Right atrium auricular region (tissue), 2 donors: ENCODE results near the gene APOLD1. TPM values are rescaled to one million over a fixed set of nuclear protein-coding genes. Genes with fewer than 3 reads are reported as not detected.
"Not testable (repeated sequence)": the region's sequence is repeated elsewhere in the genome, so short reads cannot be mapped to it uniquely, and the experiment has no call there.

Source experiments
- DNase-seq: peaks from one replicate; pipeline ENCODE4 v3.0.0-alpha.2; 2019; ENCODE audit warnings: low spot score
- H3K27ac ChIP-seq, 2 donors: fragments of 200-600 bp; sonication (generic); 1 replicate in 1 of 2; 2 replicates in 1 of 2; pipeline ENCODE4 v1.5.1; 2016 to 2019
- H3K27me3 ChIP-seq, 2 donors: fragments of 200-600 bp; sonication (generic); one replicate each; pipeline versions ENCODE4 v1.5.1 to v1.6.0; 2017 to 2019
- H3K36me3 ChIP-seq: fragments of 200-600 bp; sonication (generic); one replicate; pipeline ENCODE4 v1.5.1; 2016
- H3K4me1 ChIP-seq, 2 donors: fragments of 200-600 bp; sonication (generic); one replicate each; pipeline versions ENCODE4 v1.5.1 to v1.6.0; 2017 to 2019
- H3K4me3 ChIP-seq, 2 donors: fragments of 200-600 bp; sonication (generic); 1 replicate in 1 of 2; 2 replicates in 1 of 2; pipeline ENCODE4 v1.5.1; 2017 to 2019; ENCODE audit warnings: mild to moderate bottlenecking in 1 of 2, moderate library complexity in 1 of 2
- H3K9me3 ChIP-seq, 2 donors: fragments of 200-600 bp; sonication (generic); one replicate each; pipeline ENCODE4 v1.5.1; 2019
- total RNA-seq, 2 donors: library from RNA; depleted of rRNA; stranded (reverse); fragments of >200 nt; gene quantifications; one replicate each; pipeline ENCODE4 v1.1.0, GENCODE V29; 2016
- TF ChIP-seq, protein P1 (sequence below), 2 donors: fragments of 200-600 bp; sonication (generic); IDR thresholded peaks; one replicate each; pipeline ENCODE4 v1.5.1; 2019; ENCODE audit warnings: antibody characterized with exemption in 2 of 2

Gene APOLD1
- total RNA-seq, 2 donors from 2014 or later: 49.9 to 70.2 TPM

DNA sequence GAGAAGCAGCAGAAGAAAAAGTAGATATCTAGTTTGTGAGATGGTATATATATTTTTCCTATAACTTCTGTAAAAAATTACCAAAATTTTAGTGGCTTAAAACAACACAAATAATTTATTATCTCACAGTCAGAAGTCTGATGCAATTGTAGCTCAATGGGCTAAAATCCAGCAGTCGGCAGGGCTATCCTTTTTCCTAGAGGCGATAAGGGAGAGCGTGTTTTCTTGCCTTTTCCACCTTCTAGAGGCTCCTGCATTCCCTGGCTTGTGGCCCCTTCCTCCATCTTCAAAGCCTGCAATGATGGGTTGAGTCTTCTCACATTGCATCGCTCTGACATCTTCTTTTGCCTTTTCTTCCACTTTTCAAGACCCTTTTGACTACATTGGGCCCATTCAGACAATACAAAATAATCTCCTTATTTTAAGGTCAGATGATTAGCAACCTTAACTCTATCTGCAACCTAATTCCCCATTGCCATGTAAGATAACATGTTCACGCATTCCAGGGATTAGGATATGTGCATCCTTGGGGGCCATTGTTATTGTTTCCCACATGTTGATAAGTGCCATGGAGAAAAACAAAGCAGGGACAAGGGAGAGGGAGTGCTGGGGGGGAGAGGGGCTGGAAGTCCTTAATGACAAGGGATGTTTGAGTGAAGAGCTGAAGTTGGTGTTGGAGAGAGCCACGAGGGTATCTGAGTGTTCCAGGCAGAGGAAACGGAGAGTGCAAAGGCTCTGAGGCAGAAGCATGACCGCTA lies 13.9 kb downstream of the APOLD1 start:
- Histone ChIP-seq H3K4me3 (no peak overlapping the region), H3K9me3 (no peaks in the 10 kb centered on the region), H3K36me3 (no peaks in the 10 kb centered on the region), H3K27ac (no peak overlapping the region), H3K27me3 (no peaks in the 10 kb centered on the region), H3K4me1 (peaks cover 0 to 10% of the 10 kb centered on the region in 2 donors)
- TF ChIP-seq, protein P1, sequence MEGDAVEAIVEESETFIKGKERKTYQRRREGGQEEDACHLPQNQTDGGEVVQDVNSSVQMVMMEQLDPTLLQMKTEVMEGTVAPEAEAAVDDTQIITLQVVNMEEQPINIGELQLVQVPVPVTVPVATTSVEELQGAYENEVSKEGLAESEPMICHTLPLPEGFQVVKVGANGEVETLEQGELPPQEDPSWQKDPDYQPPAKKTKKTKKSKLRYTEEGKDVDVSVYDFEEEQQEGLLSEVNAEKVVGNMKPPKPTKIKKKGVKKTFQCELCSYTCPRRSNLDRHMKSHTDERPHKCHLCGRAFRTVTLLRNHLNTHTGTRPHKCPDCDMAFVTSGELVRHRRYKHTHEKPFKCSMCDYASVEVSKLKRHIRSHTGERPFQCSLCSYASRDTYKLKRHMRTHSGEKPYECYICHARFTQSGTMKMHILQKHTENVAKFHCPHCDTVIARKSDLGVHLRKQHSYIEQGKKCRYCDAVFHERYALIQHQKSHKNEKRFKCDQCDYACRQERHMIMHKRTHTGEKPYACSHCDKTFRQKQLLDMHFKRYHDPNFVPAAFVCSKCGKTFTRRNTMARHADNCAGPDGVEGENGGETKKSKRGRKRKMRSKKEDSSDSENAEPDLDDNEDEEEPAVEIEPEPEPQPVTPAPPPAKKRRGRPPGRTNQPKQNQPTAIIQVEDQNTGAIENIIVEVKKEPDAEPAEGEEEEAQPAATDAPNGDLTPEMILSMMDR (IDR thresholded peaks at IDR 0.05): no peak
- DNase-seq: no peak

DNA sequence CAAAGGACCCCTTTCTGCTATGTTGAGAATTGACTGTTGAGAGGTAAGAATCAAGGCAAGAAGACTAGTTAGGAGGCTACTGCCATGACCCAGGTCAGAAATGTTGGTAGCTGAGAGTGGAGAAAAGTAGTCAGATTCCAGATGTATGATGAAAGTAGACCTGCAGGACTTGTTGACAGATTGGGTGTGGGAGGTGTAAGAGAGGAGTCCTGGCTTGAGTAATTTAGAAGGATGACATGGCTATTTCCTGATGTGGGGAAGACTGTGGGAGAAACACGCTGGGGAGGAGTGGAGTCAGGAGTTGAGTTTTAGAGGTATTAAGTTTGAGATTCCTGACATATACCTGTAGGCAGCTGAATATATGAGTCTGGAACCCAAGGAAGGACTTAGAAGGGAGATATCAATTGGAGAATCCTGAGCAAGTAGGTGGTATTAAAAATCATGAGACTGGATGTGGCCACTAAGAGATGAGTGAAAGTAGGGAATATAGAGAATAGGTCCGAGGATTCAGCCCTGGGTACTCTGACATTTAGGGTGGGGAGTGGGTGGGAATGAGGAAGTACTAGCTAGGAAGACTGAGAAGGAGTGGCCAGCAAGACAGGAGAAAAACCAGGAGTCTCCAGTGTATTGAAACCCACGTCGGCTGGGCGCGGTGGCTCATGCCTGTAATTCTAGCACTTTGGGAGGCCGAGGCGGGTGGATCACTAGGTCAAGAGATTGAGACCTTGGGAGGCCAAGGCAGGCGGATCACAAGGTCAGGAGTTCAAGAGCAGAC lies 15.1 kb downstream of the APOLD1 start:
- Histone ChIP-seq H3K4me3 (no peak overlapping the region), H3K27me3 (no peaks in the 10 kb centered on the region), H3K9me3 (no peaks in the 10 kb centered on the region), H3K36me3 (no peaks in the 10 kb centered on the region), H3K27ac (no peak overlapping the region), H3K4me1 (peaks cover 0 to 10% of the 10 kb centered on the region in 2 donors)
- TF ChIP-seq, protein P1 (IDR thresholded peaks at IDR 0.05): no peak
- DNase-seq: no peak

DNA sequence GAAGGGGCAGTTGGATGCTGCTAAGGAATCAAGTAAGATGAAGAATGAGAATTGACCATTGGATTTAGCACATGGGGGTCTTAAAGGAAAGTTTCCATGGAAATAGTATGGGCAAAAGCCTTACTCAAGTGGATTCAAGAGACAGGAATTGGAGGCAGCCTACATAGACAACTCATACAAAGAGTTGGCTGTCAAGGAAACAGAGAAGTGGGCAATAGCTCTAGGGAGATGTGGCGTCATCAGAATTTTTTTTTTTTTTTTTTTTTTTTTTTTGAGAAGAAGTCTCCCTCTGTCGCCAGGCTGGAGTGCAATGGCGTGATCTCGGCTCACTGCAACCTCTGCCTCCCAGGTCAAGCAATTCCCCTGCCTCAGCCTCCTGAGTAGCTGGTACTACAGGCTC lies 16.2 kb downstream of the APOLD1 start:
- H3K9me3 ChIP-seq, H3K4me3 ChIP-seq, H3K27ac ChIP-seq, DNase-seq, H3K36me3 ChIP-seq, H3K27me3 ChIP-seq: not testable (repeated sequence)
- peaks cover 0 to 10% of the 10 kb centered on the region in 2 donors for H3K4me1 ChIP-seq

DNA sequence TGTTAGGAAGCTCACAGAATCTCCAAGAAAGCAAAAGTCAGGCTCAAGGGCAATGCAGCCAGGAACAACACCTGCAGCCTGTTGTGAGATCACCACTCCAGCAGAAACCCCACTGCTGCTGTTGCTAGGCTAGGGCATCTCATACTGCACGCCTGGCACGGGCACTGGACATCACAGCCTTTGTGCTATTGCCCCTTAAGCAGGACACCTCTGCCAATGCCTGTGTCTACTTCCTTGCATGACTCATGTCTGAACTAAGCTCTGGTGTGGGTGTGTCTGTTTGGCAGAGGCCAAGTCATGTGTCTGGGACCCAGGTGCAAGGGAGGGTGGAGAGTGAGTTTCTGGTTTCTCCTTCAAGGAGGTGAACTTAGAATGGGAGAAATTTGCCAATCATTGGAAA lies 17.7 kb downstream of the APOLD1 start:
- Histone ChIP-seq H3K4me1 (peaks cover 0 to 20% of the 10 kb centered on the region in 2 donors), H3K9me3 (no peaks in the 10 kb centered on the region), H3K27ac (no peak overlapping the region), H3K4me3 (no peak overlapping the region), H3K27me3 (no peaks in the 10 kb centered on the region), H3K36me3 (no peaks in the 10 kb centered on the region)
- TF ChIP-seq, protein P1 (IDR thresholded peaks at IDR 0.05): no peak
- peak; percentile 69 for DNase-seq

DNA sequence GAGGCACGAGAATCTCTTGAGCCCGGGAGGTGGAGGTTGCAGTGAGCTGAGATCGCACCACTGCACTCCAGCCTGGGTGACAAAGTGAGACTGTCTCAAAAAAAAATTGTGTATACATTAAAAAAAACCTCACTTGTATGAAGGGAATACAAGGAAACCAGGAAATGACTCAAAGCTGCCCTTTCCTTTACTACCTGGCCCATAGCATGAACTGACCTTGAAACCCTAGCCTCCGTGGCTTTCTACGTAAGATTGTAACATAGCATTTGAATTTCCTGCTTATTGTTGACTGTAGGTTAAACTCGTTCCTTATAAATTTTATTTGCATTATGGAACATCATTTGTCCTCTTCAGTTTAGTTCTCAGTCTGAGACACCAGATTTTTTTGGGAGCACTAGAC lies 18.6 kb downstream of the APOLD1 start:
- Histone ChIP-seq H3K27ac (no peak overlapping the region), H3K36me3 (no peaks in the 10 kb centered on the region), H3K4me1 (peaks cover 0 to 28% of the 10 kb centered on the region in 2 donors), H3K4me3 (no peak overlapping the region), H3K27me3 (no peaks in the 10 kb centered on the region), H3K9me3 (no peaks in the 10 kb centered on the region)
- TF ChIP-seq, protein P1 (IDR thresholded peaks at IDR 0.05): no peak
- DNase-seq: no peak

DNA sequence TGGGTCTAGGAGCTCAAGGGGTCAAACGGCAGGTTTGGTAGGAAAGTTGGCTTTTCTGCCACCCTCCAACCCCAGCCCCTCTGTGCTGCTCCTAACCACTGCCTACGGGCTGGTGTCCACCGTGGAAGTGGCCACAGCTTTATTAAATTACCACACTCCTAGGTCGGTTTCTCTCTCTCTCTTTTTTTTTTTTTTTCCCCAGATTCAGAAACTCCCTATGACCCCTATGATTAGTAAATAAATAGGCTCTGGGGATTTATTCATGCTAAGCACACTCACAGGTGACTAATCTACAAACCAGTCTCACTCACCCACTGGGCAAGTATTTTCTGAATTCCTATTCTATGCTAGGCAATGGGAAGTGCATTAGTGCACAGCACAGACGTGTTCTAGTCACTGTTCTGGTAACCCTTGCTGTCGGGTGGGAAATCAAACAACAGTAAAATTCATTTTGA lies 19.0 kb downstream of the APOLD1 start:
- H3K9me3 ChIP-seq: no peaks in the 10 kb centered on the region
- H3K4me3 ChIP-seq: no peak overlapping the region
- TF ChIP-seq, protein P1 (IDR thresholded peaks at IDR 0.05): no peak
- no peak for DNase-seq
- no peaks in the 10 kb centered on the region for H3K36me3 ChIP-seq
- H3K27me3 ChIP-seq: no peaks in the 10 kb centered on the region
- H3K4me1 ChIP-seq: peaks cover 0 to 31% of the 10 kb centered on the region in 2 donors
- H3K27ac ChIP-seq: no peak overlapping the region
